Measurements from ENCODE around the gene PRR12.

The PRR12 gene

DNA sequence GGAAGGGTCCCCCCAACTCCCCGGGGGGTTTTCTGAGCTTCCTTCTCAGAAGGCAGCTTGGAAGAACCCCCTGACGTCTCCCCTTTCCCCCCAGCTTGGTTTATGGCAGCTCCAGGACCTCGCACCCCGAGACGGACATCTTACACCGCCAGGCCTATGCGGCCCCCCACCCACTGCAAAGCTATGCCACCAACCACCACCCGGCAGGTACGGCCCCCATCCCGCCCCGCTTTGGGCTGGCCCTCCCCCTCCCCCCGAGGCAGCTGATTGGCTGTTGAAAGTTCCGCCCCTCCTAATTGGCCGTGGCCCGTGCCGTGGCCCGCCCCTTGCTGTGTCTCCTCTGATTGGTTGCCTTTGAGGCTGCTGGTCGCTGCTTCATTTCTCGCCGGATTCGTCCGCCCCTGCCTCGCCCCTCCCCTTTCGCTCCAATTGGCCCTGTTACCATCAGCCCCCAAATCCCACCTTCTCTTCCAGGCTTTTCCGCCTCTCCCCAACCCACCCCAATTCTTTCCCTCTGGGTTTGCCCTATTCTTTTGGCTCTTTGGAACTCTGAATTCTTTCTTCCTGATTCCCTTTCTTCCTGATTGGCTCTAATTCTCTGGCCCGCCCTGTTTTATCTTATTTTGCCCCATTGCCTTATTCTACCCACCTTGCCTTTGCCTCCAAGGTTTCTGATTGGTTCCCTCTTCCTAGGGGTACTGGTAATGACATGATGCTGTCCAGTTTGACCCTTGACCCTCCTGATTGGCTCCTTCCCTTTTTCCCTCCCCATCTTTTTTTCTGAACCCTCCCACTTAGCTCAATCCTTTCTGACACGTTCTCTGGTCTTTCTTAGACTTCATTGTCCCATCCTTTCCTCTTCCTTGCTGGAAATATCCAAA, 2.5 kb downstream of the PRR12 start (continued):
- peak; percentile 46; the same call in 1 of the 2 replicates for TF ChIP-seq KLF9 (tag by site-specific recombination; IDR thresholded peaks at IDR 0.05; ENCODE audit: low read depth)
- TF ChIP-seq BCL11B (tag by site-specific recombination; IDR thresholded peaks at IDR 0.05; ENCODE audit: low read depth), result peak; percentile 85
- TF ChIP-seq ZNF433 (tag by site-specific recombination; IDR thresholded peaks at IDR 0.05; ENCODE audit: low read depth), result no peak
- TF ChIP-seq, protein P1, sequence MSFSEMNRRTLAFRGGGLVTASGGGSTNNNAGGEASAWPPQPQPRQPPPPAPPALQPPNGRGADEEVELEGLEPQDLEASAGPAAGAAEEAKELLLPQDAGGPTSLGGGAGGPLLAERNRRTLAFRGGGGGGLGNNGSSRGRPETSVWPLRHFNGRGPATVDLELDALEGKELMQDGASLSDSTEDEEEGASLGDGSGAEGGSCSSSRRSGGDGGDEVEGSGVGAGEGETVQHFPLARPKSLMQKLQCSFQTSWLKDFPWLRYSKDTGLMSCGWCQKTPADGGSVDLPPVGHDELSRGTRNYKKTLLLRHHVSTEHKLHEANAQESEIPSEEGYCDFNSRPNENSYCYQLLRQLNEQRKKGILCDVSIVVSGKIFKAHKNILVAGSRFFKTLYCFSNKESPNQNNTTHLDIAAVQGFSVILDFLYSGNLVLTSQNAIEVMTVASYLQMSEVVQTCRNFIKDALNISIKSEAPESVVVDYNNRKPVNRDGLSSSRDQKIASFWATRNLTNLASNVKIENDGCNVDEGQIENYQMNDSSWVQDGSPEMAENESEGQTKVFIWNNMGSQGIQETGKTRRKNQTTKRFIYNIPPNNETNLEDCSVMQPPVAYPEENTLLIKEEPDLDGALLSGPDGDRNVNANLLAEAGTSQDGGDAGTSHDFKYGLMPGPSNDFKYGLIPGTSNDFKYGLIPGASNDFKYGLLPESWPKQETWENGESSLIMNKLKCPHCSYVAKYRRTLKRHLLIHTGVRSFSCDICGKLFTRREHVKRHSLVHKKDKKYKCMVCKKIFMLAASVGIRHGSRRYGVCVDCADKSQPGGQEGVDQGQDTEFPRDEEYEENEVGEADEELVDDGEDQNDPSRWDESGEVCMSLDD (tag by site-specific recombination; IDR thresholded peaks at IDR 0.05), result peak; percentile 94
- TF ChIP-seq HOXD13 (CRISPR knock-in tag; IDR thresholded peaks at IDR 0.05; ENCODE audit: borderline replicate concordance), result no peak
- peak; percentile 52; the same call in 1 of the 2 replicates for TF ChIP-seq KLF10 (tag by site-specific recombination; IDR thresholded peaks at IDR 0.05)
- no peak for TF ChIP-seq ZNF24 (tag by site-specific recombination; IDR thresholded peaks at IDR 0.05)
- peak; percentile 90 for TF ChIP-seq ZBTB20 (tag by site-specific recombination; IDR thresholded peaks at IDR 0.05)
- TF ChIP-seq SP3 (tag by site-specific recombination; IDR thresholded peaks at IDR 0.05), result peak; percentile 98
- TF ChIP-seq KLF1 (tag by site-specific recombination; IDR thresholded peaks at IDR 0.05), result peak; percentile 28; the same call in 1 of the 2 replicates
- TF ChIP-seq, protein P2, sequence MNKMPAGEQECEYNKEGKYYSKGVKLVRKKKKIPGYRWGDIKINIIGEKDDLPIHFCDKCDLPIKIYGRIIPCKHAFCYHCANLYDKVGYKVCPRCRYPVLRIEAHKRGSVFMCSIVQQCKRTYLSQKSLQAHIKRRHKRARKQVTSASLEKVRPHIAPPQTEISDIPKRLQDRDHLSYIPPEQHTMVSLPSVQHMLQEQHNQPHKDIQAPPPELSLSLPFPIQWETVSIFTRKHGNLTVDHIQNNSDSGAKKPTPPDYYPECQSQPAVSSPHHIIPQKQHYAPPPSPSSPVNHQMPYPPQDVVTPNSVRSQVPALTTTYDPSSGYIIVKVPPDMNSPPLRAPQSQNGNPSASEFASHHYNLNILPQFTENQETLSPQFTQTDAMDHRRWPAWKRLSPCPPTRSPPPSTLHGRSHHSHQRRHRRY (tag by site-specific recombination; IDR thresholded peaks at IDR 0.05), result no peak
- TF ChIP-seq, protein P3, sequence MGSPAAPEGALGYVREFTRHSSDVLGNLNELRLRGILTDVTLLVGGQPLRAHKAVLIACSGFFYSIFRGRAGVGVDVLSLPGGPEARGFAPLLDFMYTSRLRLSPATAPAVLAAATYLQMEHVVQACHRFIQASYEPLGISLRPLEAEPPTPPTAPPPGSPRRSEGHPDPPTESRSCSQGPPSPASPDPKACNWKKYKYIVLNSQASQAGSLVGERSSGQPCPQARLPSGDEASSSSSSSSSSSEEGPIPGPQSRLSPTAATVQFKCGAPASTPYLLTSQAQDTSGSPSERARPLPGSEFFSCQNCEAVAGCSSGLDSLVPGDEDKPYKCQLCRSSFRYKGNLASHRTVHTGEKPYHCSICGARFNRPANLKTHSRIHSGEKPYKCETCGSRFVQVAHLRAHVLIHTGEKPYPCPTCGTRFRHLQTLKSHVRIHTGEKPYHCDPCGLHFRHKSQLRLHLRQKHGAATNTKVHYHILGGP (tag by site-specific recombination; IDR thresholded peaks at IDR 0.05), result no peak
- peak; percentile 39 for TF ChIP-seq ZNF335 (tag by site-specific recombination; conservative IDR thresholded peaks at IDR 0.05)
- peak; percentile 72 for TF ChIP-seq ZNF366 (tag by site-specific recombination; conservative IDR thresholded peaks at IDR 0.05)
- TF ChIP-seq, protein P4, sequence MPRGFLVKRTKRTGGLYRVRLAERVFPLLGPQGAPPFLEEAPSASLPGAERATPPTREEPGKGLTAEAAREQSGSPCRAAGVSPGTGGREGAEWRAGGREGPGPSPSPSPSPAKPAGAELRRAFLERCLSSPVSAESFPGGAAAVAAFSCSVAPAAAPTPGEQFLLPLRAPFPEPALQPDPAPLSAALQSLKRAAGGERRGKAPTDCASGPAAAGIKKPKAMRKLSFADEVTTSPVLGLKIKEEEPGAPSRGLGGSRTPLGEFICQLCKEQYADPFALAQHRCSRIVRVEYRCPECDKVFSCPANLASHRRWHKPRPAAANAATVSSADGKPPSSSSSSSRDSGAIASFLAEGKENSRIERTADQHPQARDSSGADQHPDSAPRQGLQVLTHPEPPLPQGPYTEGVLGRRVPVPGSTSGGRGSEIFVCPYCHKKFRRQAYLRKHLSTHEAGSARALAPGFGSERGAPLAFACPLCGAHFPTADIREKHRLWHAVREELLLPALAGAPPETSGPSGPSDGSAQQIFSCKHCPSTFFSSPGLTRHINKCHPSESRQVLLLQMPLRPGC (tag by site-specific recombination; IDR thresholded peaks at IDR 0.05), result no peak
- TF ChIP-seq ZNF76 (tag by site-specific recombination; IDR thresholded peaks at IDR 0.05; ENCODE audit: borderline replicate concordance, low read depth), result peak; percentile 37; the same call in 1 of the 2 replicates
- 0 out of 2 replicates have a peak, but pooled peaks have one; percentile 22 for TF ChIP-seq ZFP37 (tag by site-specific recombination; IDR thresholded peaks at IDR 0.05)
- TF ChIP-seq, protein P5, sequence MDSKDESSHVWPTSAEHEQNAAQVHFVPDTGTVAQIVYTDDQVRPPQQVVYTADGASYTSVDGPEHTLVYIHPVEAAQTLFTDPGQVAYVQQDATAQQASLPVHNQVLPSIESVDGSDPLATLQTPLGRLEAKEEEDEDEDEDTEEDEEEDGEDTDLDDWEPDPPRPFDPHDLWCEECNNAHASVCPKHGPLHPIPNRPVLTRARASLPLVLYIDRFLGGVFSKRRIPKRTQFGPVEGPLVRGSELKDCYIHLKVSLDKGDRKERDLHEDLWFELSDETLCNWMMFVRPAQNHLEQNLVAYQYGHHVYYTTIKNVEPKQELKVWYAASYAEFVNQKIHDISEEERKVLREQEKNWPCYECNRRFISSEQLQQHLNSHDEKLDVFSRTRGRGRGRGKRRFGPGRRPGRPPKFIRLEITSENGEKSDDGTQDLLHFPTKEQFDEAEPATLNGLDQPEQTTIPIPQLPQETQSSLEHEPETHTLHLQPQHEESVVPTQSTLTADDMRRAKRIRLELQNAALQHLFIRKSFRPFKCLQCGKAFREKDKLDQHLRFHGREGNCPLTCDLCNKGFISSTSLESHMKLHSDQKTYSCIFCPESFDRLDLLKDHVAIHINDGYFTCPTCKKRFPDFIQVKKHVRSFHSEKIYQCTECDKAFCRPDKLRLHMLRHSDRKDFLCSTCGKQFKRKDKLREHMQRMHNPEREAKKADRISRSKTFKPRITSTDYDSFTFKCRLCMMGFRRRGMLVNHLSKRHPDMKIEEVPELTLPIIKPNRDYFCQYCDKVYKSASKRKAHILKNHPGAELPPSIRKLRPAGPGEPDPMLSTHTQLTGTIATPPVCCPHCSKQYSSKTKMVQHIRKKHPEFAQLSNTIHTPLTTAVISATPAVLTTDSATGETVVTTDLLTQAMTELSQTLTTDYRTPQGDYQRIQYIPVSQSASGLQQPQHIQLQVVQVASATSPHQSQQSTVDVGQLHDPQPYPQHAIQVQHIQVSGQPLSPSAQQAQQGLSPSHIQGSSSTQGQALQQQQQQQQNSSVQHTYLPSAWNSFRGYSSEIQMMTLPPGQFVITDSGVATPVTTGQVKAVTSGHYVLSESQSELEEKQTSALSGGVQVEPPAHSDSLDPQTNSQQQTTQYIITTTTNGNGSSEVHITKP (tag by site-specific recombination; IDR thresholded peaks at IDR 0.05), result peak; percentile 97
- no peak for TF ChIP-seq MEIS1 (CRISPR knock-in tag; IDR thresholded peaks at IDR 0.05; ENCODE audit: borderline replicate concordance)
- TF ChIP-seq, protein P6, sequence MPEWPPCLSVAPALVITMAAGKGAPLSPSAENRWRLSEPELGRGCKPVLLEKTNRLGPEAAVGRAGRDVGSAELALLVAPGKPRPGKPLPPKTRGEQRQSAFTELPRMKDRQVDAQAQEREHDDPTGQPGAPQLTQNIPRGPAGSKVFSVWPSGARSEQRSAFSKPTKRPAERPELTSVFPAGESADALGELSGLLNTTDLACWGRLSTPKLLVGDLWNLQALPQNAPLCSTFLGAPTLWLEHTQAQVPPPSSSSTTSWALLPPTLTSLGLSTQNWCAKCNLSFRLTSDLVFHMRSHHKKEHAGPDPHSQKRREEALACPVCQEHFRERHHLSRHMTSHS (tag by site-specific recombination; IDR thresholded peaks at IDR 0.05), result no peak
- peak; percentile 67; the same call in 1 of the 2 replicates for TF ChIP-seq KLF8 (tag by site-specific recombination; IDR thresholded peaks at IDR 0.05)
- TF ChIP-seq ZFHX2 (tag by site-specific recombination; conservative IDR thresholded peaks at IDR 0.05), result 0 out of 2 replicates have a peak, but pooled peaks have one; percentile 39
- TF ChIP-seq ZNF239 (tag by site-specific recombination; IDR thresholded peaks at IDR 0.05), result no peak
- TF ChIP-seq, protein P7, sequence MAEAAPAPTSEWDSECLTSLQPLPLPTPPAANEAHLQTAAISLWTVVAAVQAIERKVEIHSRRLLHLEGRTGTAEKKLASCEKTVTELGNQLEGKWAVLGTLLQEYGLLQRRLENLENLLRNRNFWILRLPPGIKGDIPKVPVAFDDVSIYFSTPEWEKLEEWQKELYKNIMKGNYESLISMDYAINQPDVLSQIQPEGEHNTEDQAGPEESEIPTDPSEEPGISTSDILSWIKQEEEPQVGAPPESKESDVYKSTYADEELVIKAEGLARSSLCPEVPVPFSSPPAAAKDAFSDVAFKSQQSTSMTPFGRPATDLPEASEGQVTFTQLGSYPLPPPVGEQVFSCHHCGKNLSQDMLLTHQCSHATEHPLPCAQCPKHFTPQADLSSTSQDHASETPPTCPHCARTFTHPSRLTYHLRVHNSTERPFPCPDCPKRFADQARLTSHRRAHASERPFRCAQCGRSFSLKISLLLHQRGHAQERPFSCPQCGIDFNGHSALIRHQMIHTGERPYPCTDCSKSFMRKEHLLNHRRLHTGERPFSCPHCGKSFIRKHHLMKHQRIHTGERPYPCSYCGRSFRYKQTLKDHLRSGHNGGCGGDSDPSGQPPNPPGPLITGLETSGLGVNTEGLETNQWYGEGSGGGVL (tag by site-specific recombination; IDR thresholded peaks at IDR 0.05), result peak; percentile 44; the same call in 1 of the 2 replicates
- no peak for TF ChIP-seq ZNF37A (tag by site-specific recombination; IDR thresholded peaks at IDR 0.05)

Measured in HEK293 (cell line).